Smooth muscle cell (in vitro differentiated cells): ENCODE results near the gene SNAPIN. TPM values are rescaled to one million over a fixed set of nuclear protein-coding genes. Genes with fewer than 3 reads are reported as not detected.

Source experiments
- DNase-seq: peaks from one replicate; lab custom pipeline; 2025; ENCODE audit not compliant: unreplicated experiment; lab: John Stamatoyannopoulos, UW
- H2AFZ ChIP-seq: fragments of 200-600 bp; sonication (generic); 2 replicates; pipeline ENCODE4 v1.6.0; 2016; ENCODE audit warnings: antibody characterized with exemption, low read depth, mild to moderate bottlenecking
- H3F3A ChIP-seq: fragments of 200-600 bp; sonication (generic); 2 replicates; pipeline ENCODE4 v1.6.0; 2017; ENCODE audit warnings: antibody characterized with exemption, low read depth
- H3K27ac ChIP-seq: fragments of 200-600 bp; sonication (generic); 2 replicates; pipeline ENCODE4 v1.5.1; 2016; ENCODE audit warnings: low read depth, mild to moderate bottlenecking
- H3K27me3 ChIP-seq: fragments of 200-600 bp; sonication (generic); 2 replicates; pipeline ENCODE4 v1.6.1; 2016; ENCODE audit warnings: low read depth, mild to moderate bottlenecking
- H3K36me3 ChIP-seq: fragments of 200-600 bp; sonication (generic); 2 replicates; pipeline ENCODE4 v1.5.1; 2016; ENCODE audit warnings: low read depth
- H3K4me1 ChIP-seq: fragments of 200-600 bp; sonication (generic); 2 replicates; pipeline ENCODE4 v1.5.1; 2016; ENCODE audit warnings: low read depth
- H3K4me2 ChIP-seq: fragments of 200-600 bp; sonication (generic); 2 replicates; pipeline ENCODE4 v1.6.0; 2016; ENCODE audit warnings: mild to moderate bottlenecking
- H3K4me3 ChIP-seq: fragments of 200-600 bp; sonication (generic); 2 replicates; pipeline ENCODE4 v1.5.1; 2016; ENCODE audit warnings: mild to moderate bottlenecking
- H3K79me2 ChIP-seq: fragments of 200-600 bp; sonication (generic); 2 replicates; pipeline ENCODE4 v1.6.0; 2016; ENCODE audit warnings: low read depth, mild to moderate bottlenecking
- H3K9ac ChIP-seq: fragments of 200-600 bp; sonication (generic); 2 replicates; pipeline ENCODE4 v1.6.0; 2016; ENCODE audit warnings: low read depth
- H3K9me3 ChIP-seq: fragments of 200-600 bp; sonication (generic); replicated peaks from 2 replicates; pipeline ENCODE4 v1.5.1; 2016; ENCODE audit warnings: low read depth
- H4K20me1 ChIP-seq: fragments of 200-600 bp; sonication (generic); 2 replicates; pipeline ENCODE4 v1.6.0; 2016; ENCODE audit warnings: low read depth
- CTCF ChIP-seq: fragments of 200-600 bp; sonication (generic); IDR thresholded peaks from 2 replicates; pipeline ENCODE4 v1.5.1; 2017; ENCODE audit warnings: borderline replicate concordance, mild to moderate bottlenecking, antibody characterized with exemption; ENCODE audit not compliant: insufficient read depth, poor library complexity, severe bottlenecking
- WGBS: methylation state at CpG from one replicate; pipeline ENCODE4 v1.1.7; 2016; ENCODE audit warnings: low lambda C conversion rate; 5-methylcytosine and 5-hydroxymethylcytosine counted together
- polyA plus RNA-seq: library from polyadenylated mRNA; unstranded; fragments of >200 nt; fragmentation: Nextera tagmentation; extraction: Ambion mirVana; gene quantifications from 2 replicates; pipeline ENCODE4 v1.2.1, GENCODE V29; 2016
- total RNA-seq: library from RNA; depleted of rRNA; stranded (reverse); fragments of >200 nt; gene quantifications from 2 replicates; pipeline ENCODE4 v1.2.3, GENCODE V29; 2014

The SNAPIN gene
- total and polyA plus RNA-seq, 2 experiments from 2014 or later: 52.0 to 65.5 TPM

GRCh38 chr1:153685544-153686340 is 27.2 kb downstream of the SNAPIN start:
- no peak overlapping the region for H2AFZ ChIP-seq
- TF ChIP-seq CTCF: no peak
- 84% methylated on average over 11 of the region's 11 CpGs for WGBS

GRCh38 chr1:153687346-153688125 is 29.0 kb downstream of the SNAPIN start:
- H3K9ac ChIP-seq: no peak overlapping the region
- no peak overlapping the region for H3K4me2 ChIP-seq
- no peaks in the 10 kb centered on the region for H3K4me1 ChIP-seq
- H3K27ac ChIP-seq: no peak overlapping the region
- WGBS: 93% methylated on average over 16 of the region's 16 CpGs
- H3F3A ChIP-seq: no peaks in the 10 kb centered on the region
- no peak for DNase-seq
- TF ChIP-seq CTCF: no peak
- no peaks in the 10 kb centered on the region for H3K9me3 ChIP-seq
- H3K79me2 ChIP-seq: no peaks in the 10 kb centered on the region
- no peak overlapping the region for H2AFZ ChIP-seq
- H3K4me3 ChIP-seq: no peak overlapping the region
- no peaks in the 10 kb centered on the region for H4K20me1 ChIP-seq
- H3K27me3 ChIP-seq: no peaks in the 10 kb centered on the region
- no peaks in the 10 kb centered on the region for H3K36me3 ChIP-seq

More at GRCh38 chr1:153685544-153686340, 27.2 kb downstream of the SNAPIN start:
- Histone ChIP-seq H3K27ac (no peak overlapping the region), H4K20me1 (no peaks in the 10 kb centered on the region), H3K4me2 (no peak overlapping the region), H3K9me3 (no peaks in the 10 kb centered on the region), H3F3A (no peaks in the 10 kb centered on the region), H3K4me3 (no peak overlapping the region), H3K79me2 (no peaks in the 10 kb centered on the region), H3K27me3 (peaks cover 9% of the 10 kb centered on the region), H3K9ac (no peak overlapping the region), H3K36me3 (no peaks in the 10 kb centered on the region), H3K4me1 (no peaks in the 10 kb centered on the region)
- DNase-seq: no peak

- 85% methylated on average over 7 of the region's 7 CpGs for WGBS
- TF ChIP-seq CTCF: no peak
- no peaks in the 10 kb centered on the region for H3K27me3 ChIP-seq
- no peaks in the 10 kb centered on the region for H3K4me1 ChIP-seq
- no peak overlapping the region for H3K9ac ChIP-seq
- no peaks in the 10 kb centered on the region for H3K79me2 ChIP-seq
- H3K36me3 ChIP-seq: no peaks in the 10 kb centered on the region
- no peaks in the 10 kb centered on the region for H4K20me1 ChIP-seq
- no peaks in the 10 kb centered on the region for H3K9me3 ChIP-seq
- no peak for DNase-seq
- no peaks in the 10 kb centered on the region for H3F3A ChIP-seq
- no peak overlapping the region for H3K27ac ChIP-seq
- no peak overlapping the region for H2AFZ ChIP-seq
- no peak overlapping the region for H3K4me2 ChIP-seq
- H3K4me3 ChIP-seq: no peak overlapping the region
Observed at GRCh38 chr1:153688276-153688675, 29.8 kb downstream of the SNAPIN start.
